ENCODE measurements around the gene GALR2. TPM values are rescaled to one million over a fixed set of nuclear protein-coding genes. Genes with fewer than 3 reads are reported as not detected.
"Not testable (repeated sequence)": the region's sequence is repeated elsewhere in the genome, so short reads cannot be mapped to it uniquely, and the experiment has no call there.

The GALR2 gene
- total RNA-seq, 2 experiments from 2014 or later, result 0.15 TPM

GRCh38 chr17:76040376-76040775 lies 34.2 kb upstream of the GALR2 start:
- no peak overlapping the region for H3K27ac Mint-ChIP-seq
- DNase-seq, result no peak
- peaks cover 51% of the 10 kb centered on the region for H3K36me3 Mint-ChIP-seq (ENCODE audit: low read depth)
- H3K9me3 Mint-ChIP-seq, result no peaks in the 10 kb centered on the region
- no peaks in the 10 kb centered on the region for H3K27me3 Mint-ChIP-seq
- ChIA-PET POLR2A (no interaction called here), CTCF (interaction anchor here (1.6 to 2.1 kb wide), 2 partner anchors 9 to 239 kb away, joined by 4 read pairs; no protein-coding TSS in a partner anchor)
- H3K4me1 Mint-ChIP-seq, result no peaks in the 10 kb centered on the region
- H3K4me3 Mint-ChIP-seq, result no peak overlapping the region

DNA sequence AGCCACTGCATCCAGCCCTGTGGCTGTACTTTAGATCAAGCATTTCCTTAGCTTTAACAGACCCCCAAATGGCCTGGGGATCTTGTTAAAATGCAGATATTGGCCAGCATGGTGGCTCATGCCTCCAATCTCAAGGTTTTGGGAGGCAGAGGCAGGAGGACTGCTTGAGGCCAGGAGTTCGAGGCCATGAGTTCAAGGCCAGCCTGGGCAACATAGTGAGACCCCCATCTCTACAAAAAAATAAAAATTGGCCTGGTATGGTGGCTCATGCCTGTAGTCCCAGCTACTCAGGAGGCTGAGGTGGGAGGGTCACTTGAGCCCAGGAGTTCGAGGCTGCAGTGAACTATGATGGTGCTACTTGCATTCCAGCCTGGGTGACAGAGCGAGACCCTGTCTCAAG lies 31.7 kb upstream of the GALR2 start:
- H3K9me3 Mint-ChIP-seq, H3K27ac Mint-ChIP-seq, H3K27me3 Mint-ChIP-seq, DNase-seq, H3K4me3 Mint-ChIP-seq, POLR2A ChIA-PET, H3K4me1 Mint-ChIP-seq: not testable (repeated sequence)
- CTCF ChIA-PET, result interaction anchor here (0.6 to 1.5 kb wide), 3 partner anchors 13 to 219 kb away, joined by 3 read pairs; no protein-coding TSS in a partner anchor
- H3K36me3 Mint-ChIP-seq (ENCODE audit: low read depth), result peaks cover 59% of the 10 kb centered on the region

- H3K27ac Mint-ChIP-seq, H3K4me3 Mint-ChIP-seq, H3K4me1 Mint-ChIP-seq, H3K9me3 Mint-ChIP-seq, CTCF ChIA-PET, DNase-seq, POLR2A ChIA-PET, H3K27me3 Mint-ChIP-seq: not testable (repeated sequence)
- H3K36me3 Mint-ChIP-seq (ENCODE audit: low read depth), result peaks cover 62% of the 10 kb centered on the region
Observed at GRCh38 chr17:76044475-76045007, 30.0 kb upstream of the GALR2 start.

- no peaks in the 10 kb centered on the region for H3K9me3 Mint-ChIP-seq
- peaks cover 7% of the 10 kb centered on the region for H3K4me1 Mint-ChIP-seq
- peaks cover 61% of the 10 kb centered on the region for H3K36me3 Mint-ChIP-seq (ENCODE audit: low read depth)
- no peak overlapping the region for H3K27ac Mint-ChIP-seq
- POLR2A ChIA-PET, result interaction anchor here (0.7 kb wide), 1 partner anchor 39 kb away, joined by 3 read pairs; no protein-coding TSS in a partner anchor
- H3K27me3 Mint-ChIP-seq, result no peaks in the 10 kb centered on the region
- no peak overlapping the region for H3K4me3 Mint-ChIP-seq
- CTCF ChIA-PET, result interaction anchor here (0.5 to 1.1 kb wide), 4 partner anchors 14 to 288 kb away, joined by 3 to 4 read pairs (median 3); no protein-coding TSS in a partner anchor
- no peak for DNase-seq
Observed at GRCh38 chr17:76046064-76046463, 28.5 kb upstream of the GALR2 start.

- Mint-ChIP-seq H3K4me3 (no peak overlapping the region), H3K27ac (no peak overlapping the region), H3K27me3 (no peaks in the 10 kb centered on the region), H3K36me3 (ENCODE audit: low read depth) (peaks cover 58% of the 10 kb centered on the region), H3K9me3 (no peaks in the 10 kb centered on the region), H3K4me1 (peaks cover 7% of the 10 kb centered on the region)
- no peak for DNase-seq
- CTCF ChIA-PET, result interaction anchor here (1.6 kb wide), 1 partner anchor 34 kb away, joined by 5 read pairs; no protein-coding TSS in a partner anchor
- POLR2A ChIA-PET, result no interaction called here
Observed at GRCh38 chr17:76048025-76048605, 26.5 kb upstream of the GALR2 start.

- H3K9me3 Mint-ChIP-seq, result no peaks in the 10 kb centered on the region
- CTCF ChIA-PET, result interaction anchor here (1.1 to 1.6 kb wide), 4 partner anchors 8 to 350 kb away, joined by 3 to 5 read pairs (median 4); no protein-coding TSS in a partner anchor
- H3K27me3 Mint-ChIP-seq, result no peaks in the 10 kb centered on the region
- no peak overlapping the region for H3K4me3 Mint-ChIP-seq
- peaks cover 7% of the 10 kb centered on the region for H3K4me1 Mint-ChIP-seq
- POLR2A ChIA-PET, result no interaction called here
- DNase-seq, result no peak
- no peak overlapping the region for H3K27ac Mint-ChIP-seq
- peaks cover 56% of the 10 kb centered on the region for H3K36me3 Mint-ChIP-seq (ENCODE audit: low read depth)
Observed at GRCh38 chr17:76048711-76049110, 25.9 kb upstream of the GALR2 start.

DNA sequence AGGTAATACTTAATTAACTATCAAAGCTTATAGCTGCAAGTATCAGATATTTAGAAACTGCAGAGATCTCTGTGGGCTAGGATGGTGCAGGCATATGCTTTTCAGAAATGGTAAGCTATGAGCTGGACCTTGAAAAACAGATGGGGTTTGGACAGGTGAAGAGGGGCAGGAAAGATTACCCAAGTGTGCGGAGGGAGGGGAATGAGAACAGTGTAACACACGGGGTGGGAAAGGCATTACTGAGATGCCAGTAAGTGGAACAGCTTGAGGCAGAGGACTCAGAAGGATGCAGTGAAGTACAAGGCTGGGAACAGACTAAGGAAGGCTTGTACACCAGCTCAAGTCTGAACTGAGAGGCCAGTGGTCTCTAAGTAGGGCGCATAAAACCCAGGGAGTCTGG lies 25.3 kb upstream of the GALR2 start:
- Mint-ChIP-seq H3K27ac (no peak overlapping the region), H3K4me3 (no peak overlapping the region), H3K36me3 (ENCODE audit: low read depth) (peaks cover 56% of the 10 kb centered on the region), H3K4me1 (peaks cover 9% of the 10 kb centered on the region), H3K27me3 (no peaks in the 10 kb centered on the region), H3K9me3 (no peaks in the 10 kb centered on the region)
- DNase-seq, result no peak
- ChIA-PET CTCF (interaction anchor here (1.1 to 1.6 kb wide), 4 partner anchors 9 to 349 kb away, joined by 3 to 5 read pairs (median 4); no protein-coding TSS in a partner anchor), POLR2A (no interaction called here)

DNA sequence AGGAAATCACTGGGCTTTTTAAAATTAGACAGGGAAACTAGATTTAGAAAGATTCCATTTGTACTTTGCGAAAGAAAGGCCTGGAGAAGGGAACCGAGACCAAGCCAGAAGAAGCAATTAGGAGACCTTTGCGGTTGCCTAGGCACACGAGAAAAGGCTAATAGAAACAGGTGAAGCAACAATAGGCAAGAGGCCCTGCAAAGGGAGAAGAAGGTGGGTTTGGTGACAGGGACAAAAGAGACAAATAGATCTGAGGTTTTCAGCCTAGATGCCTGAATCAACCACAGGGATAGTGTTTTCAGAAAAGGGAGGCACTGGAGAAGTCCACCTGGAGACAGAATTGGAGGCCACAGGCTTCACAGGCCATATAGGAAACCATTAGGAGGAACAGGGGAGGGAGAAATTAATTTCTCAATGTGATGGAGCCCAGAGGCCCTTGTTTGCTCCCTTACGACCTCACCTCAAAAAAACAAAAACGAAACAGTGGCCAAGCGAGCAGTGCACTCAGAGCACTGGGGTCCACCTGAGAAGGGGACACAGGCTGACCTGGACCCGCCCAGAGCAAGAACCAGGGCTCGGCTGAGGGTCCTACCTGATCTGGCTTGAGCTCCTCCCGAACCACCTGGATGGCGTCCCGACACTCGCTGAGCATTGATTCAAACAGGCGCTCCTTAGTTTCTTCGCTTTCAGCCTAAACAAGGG lies 24.6 kb upstream of the GALR2 start:
- POLR2A ChIA-PET, result no interaction called here
- Mint-ChIP-seq H3K9me3 (no peaks in the 10 kb centered on the region), H3K27ac (peak overlapping the region; percentile 15), H3K27me3 (no peaks in the 10 kb centered on the region), H3K4me1 (peaks cover 9% of the 10 kb centered on the region), H3K4me3 (no peak overlapping the region), H3K36me3 (ENCODE audit: low read depth) (peaks cover 48% of the 10 kb centered on the region)
- CTCF ChIA-PET, result interaction anchor here (0.7 to 1.6 kb wide), 5 partner anchors 9 to 349 kb away, joined by 3 to 5 read pairs (median 4); no protein-coding TSS in a partner anchor
- DNase-seq, result no peak

GRCh38 chr17:76050538-76051467 lies 23.8 kb upstream of the GALR2 start:
- no peaks in the 10 kb centered on the region for H3K27me3 Mint-ChIP-seq
- no peak overlapping the region for H3K4me3 Mint-ChIP-seq
- CTCF ChIA-PET, result interaction anchor here (0.7 to 1.6 kb wide), 2 partner anchors 15 to 31 kb away, joined by 3 to 5 read pairs; no protein-coding TSS in a partner anchor
- POLR2A ChIA-PET, result no interaction called here
- H3K36me3 Mint-ChIP-seq (ENCODE audit: low read depth), result peaks cover 42% of the 10 kb centered on the region
- peaks cover 9% of the 10 kb centered on the region for H3K4me1 Mint-ChIP-seq
- H3K27ac Mint-ChIP-seq, result no peak overlapping the region
- DNase-seq, result no peak
- H3K9me3 Mint-ChIP-seq, result no peaks in the 10 kb centered on the region

GRCh38 chr17:76051561-76051960 lies 23.0 kb upstream of the GALR2 start:
- no peak overlapping the region for H3K4me3 Mint-ChIP-seq
- H3K27ac Mint-ChIP-seq, result no peak overlapping the region
- peaks cover 12% of the 10 kb centered on the region for H3K4me1 Mint-ChIP-seq
- ChIA-PET CTCF (no interaction called here), POLR2A (no interaction called here)
- DNase-seq, result no peak
- H3K27me3 Mint-ChIP-seq, result no peaks in the 10 kb centered on the region
- peaks cover 46% of the 10 kb centered on the region for H3K36me3 Mint-ChIP-seq (ENCODE audit: low read depth)
- H3K9me3 Mint-ChIP-seq, result no peaks in the 10 kb centered on the region

GRCh38 chr17:76053246-76054111 lies 21.1 kb upstream of the GALR2 start:
- Mint-ChIP-seq H3K9me3 (no peaks in the 10 kb centered on the region), H3K27ac (no peak overlapping the region), H3K4me3 (no peak overlapping the region), H3K4me1 (peaks cover 12% of the 10 kb centered on the region), H3K36me3 (ENCODE audit: low read depth) (peaks cover 51% of the 10 kb centered on the region), H3K27me3 (no peaks in the 10 kb centered on the region)
- DNase-seq, result no peak
- ChIA-PET POLR2A (no interaction called here), CTCF (interaction anchor here (0.7 kb wide), 2 partner anchors 146 to 226 kb away, joined by 3 to 5 read pairs; no protein-coding TSS in a partner anchor)

DNA sequence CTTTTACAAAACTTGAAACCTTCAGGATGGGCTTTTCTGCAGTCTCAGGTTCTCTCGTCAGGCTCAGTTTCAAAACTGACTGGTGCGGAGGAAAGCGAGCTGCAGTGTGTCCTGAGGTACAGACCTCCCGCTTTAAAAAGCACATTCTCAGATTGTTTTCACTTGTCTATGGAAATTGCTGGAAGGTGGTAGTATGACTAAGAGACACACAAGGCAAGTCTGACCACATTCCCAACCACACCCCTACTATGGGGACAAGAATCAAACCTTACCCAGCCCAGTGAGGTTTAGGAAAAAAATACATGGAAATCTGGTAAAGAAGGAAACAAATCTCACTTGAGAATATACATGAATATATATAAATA lies 20.5 kb upstream of the GALR2 start:
- ChIA-PET CTCF (interaction anchor here (0.6 to 0.7 kb wide), 3 partner anchors 15 to 1292 kb away, joined by 3 to 5 read pairs (median 5); no protein-coding TSS in a partner anchor), POLR2A (no interaction called here)
- Mint-ChIP-seq H3K27me3 (no peaks in the 10 kb centered on the region), H3K9me3 (no peaks in the 10 kb centered on the region), H3K27ac (no peak overlapping the region), H3K4me3 (no peak overlapping the region), H3K4me1 (peaks cover 10% of the 10 kb centered on the region), H3K36me3 (ENCODE audit: low read depth) (peaks cover 51% of the 10 kb centered on the region)
- DNase-seq, result no peak

All from activated CD4-positive, alpha-beta T cell treated with anti-CD3 and anti-CD28 coated beads, Interleukin-2, amount 10 ng/mL, durations not matched to agents 7 days and 5 days (primary cell).